ENCODE data around the gene THAP12. TPM values are rescaled to one million over a fixed set of nuclear protein-coding genes. Genes with fewer than 3 reads are reported as not detected.
A peak's percentile ranks its signal among the peaks of the same experiment; 100 is the strongest.

Gene THAP12
- total and polyA plus RNA-seq, 2 of the 13 experiments (the other 11 are each of a cell fraction or from before 2014, with no cell fraction given) = 18.8 to 51.3 TPM

- TF ChIP-seq MXD4 (CRISPR knock-in tag; IDR thresholded peaks at IDR 0.05) (no peak), MTA3 (CRISPR knock-in tag; IDR thresholded peaks at IDR 0.05) (no peak), AKAP8 (CRISPR knock-in tag; IDR thresholded peaks at IDR 0.05) (no peak), ZGPAT (CRISPR knock-in tag; IDR thresholded peaks at IDR 0.05) (no peak), SIX4 (CRISPR knock-in tag; IDR thresholded peaks at IDR 0.05) (no peak), FOXP4 (CRISPR knock-in tag; IDR thresholded peaks at IDR 0.05) (no peak), MATR3 (CRISPR knock-in tag; IDR thresholded peaks at IDR 0.05) (no peak), PHF21A (CRISPR knock-in tag; IDR thresholded peaks at IDR 0.05) (no peak), ZNF431 (CRISPR knock-in tag; IDR thresholded peaks at IDR 0.05; ENCODE audit: borderline replicate concordance, low read depth) (no peak)
These were observed 7.5 kb upstream of the THAP12 start (continued) for GRCh38 chr11:76388408-76388807.

- WGBS (ENCODE audit: low lambda C conversion rate) = 0% methylated on average over 5 of the region's 5 CpGs
- no peaks in the 10 kb centered on the region for H3K9me3 ChIP-seq (ENCODE audit: low read length)
- intact Hi-C loops (cut with micrococcal nuclease; ENCODE audit: unreplicated experiment) (loop anchor here (5.0 kb wide), 1 partner anchor 36 kb away; no protein-coding TSS in a partner anchor), in situ Hi-C loops (cut with HindIII; ENCODE audit: extremely low pct_ligation_motif_present, low pct_unique_long_range_greater_than_20kb) (no loop called here)
- H3K79me2 ChIP-seq (ENCODE audit: insufficient read depth, low read length) = peaks cover 11% of the 10 kb centered on the region
- peak overlapping the region in 1 of 3 experiments; percentile 19; a peak in 1 of 6 replicates for H3K4me3 ChIP-seq (replicated peaks in 1 of 3; ENCODE audit: insufficient read depth in 1 of 3, low read depth in 2 of 3, low read length in 3 of 3)
- CTCF ChIA-PET (ENCODE audit: low intra/inter-chr PET ratio, low total read pairs) = no interaction called here
- no peaks in the 10 kb centered on the region for H4K20me1 ChIP-seq (ENCODE audit: insufficient read depth, low read length)
- H3K9ac ChIP-seq (ENCODE audit: insufficient read depth, low read depth, low read length) = no peak overlapping the region
- no peak overlapping the region for H2AFZ ChIP-seq (ENCODE audit: low read length)
- ATAC-seq (peak; percentile 49), FAIRE-seq (peak; percentile 93), DNase-seq (ENCODE audit: low spot score) (peak; percentile 78)
- H3K27me3 ChIP-seq (ENCODE audit: control insufficient read depth in 1 of 2, insufficient read depth in 2 of 2, low read length in 2 of 2) = no peaks in the 10 kb centered on the region
- no TSS peak for BruUV-seq (replicated peaks)
- peaks cover 53% of the 10 kb centered on the region for H3K4me1 ChIP-seq (ENCODE audit: insufficient read depth, low read length)
- H3K36me3 ChIP-seq (replicated peaks in 1 of 2; ENCODE audit: control insufficient read depth in 1 of 2, insufficient read depth in 2 of 2, low read length in 2 of 2) = no peaks in the 10 kb centered on the region
- peak overlapping the region; percentile 55 for H3K4me2 ChIP-seq (ENCODE audit: low read depth, low read length)
- POLR2A ChIA-PET = no interaction called here
- peak overlapping the region; percentile 58 for H3K27ac ChIP-seq (ENCODE audit: extremely low read length, insufficient read depth, low read length)
- 0 out of 2 replicates have a peak, but pooled peaks have one; percentile 35 for TF ChIP-seq THAP11 (CRISPR knock-in tag; IDR thresholded peaks at IDR 0.05)
- TF ChIP-seq ZMYM4 (CRISPR knock-in tag; IDR thresholded peaks at IDR 0.05) = peak; percentile 22; the same call in 1 of the 2 replicates
- peak; percentile 79 for TF ChIP-seq KDM6A (CRISPR knock-in tag; IDR thresholded peaks at IDR 0.05; ENCODE audit: low read depth)
- 0 out of 2 replicates have a peak, but pooled peaks have one; percentile 35 for TF ChIP-seq HBP1 (CRISPR knock-in tag; IDR thresholded peaks at IDR 0.05; ENCODE audit: low read depth)
- TF ChIP-seq PHF21A (CRISPR knock-in tag; IDR thresholded peaks at IDR 0.05) = peak; percentile 59; the same call in 1 of the 2 replicates
- TF ChIP-seq STAT6 (CRISPR knock-in tag; IDR thresholded peaks at IDR 0.05; ENCODE audit: borderline replicate concordance) = no peak
- no peak for TF ChIP-seq NR2F6 (IDR thresholded peaks at IDR 0.05)
- 0 out of 2 replicates have a peak, but pooled peaks have one; percentile 44 for TF ChIP-seq NR2F6 (CRISPR knock-in tag; IDR thresholded peaks at IDR 0.05)
- TF ChIP-seq TFAP4 (IDR thresholded peaks at IDR 0.05; ENCODE audit: borderline replicate concordance, low read depth) = peak; percentile 91
These were observed 5.0 kb upstream of the THAP12 start for GRCh38 chr11:76385903-76386302.

Measured in HepG2 (cell line).